HG02870 (cell line): ENCODE measurements around the gene RBPMS2.

Experiments
- ATAC-seq: cut with Tn5 transposase; IDR thresholded peaks from one replicate; pipeline ENCODE4 v1.9.1; 2021; ENCODE audit warnings: mild to moderate bottlenecking, moderate library complexity; ENCODE audit not compliant: unreplicated experiment

RBPMS2 gene

DNA sequence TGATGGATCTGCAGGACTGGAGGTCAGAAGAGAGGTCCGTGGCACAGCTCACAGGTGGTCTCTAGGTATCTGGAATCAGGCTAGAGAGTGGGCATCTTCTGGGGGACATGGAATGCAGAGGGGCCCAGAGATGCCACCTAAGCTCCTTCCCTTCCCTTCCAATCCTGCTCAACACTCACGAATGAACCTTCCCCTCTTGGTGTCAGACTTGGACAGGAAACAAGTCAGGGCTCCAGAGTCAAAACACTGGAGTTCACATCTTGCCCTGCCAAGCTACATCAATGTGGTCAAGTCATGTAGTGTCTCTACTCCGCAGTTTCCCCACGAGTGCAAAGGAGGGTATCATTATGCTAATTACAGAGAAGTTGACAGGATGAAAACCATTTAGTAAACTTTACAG is 16.0 kb upstream of the RBPMS2 start:
- no peak for ATAC-seq

GRCh38 chr15:64783796-64784195 is 8.4 kb upstream of the RBPMS2 start:
- no peak for ATAC-seq

- no peak for ATAC-seq
Observed at GRCh38 chr15:64782751-64783150, 7.4 kb upstream of the RBPMS2 start.

DNA sequence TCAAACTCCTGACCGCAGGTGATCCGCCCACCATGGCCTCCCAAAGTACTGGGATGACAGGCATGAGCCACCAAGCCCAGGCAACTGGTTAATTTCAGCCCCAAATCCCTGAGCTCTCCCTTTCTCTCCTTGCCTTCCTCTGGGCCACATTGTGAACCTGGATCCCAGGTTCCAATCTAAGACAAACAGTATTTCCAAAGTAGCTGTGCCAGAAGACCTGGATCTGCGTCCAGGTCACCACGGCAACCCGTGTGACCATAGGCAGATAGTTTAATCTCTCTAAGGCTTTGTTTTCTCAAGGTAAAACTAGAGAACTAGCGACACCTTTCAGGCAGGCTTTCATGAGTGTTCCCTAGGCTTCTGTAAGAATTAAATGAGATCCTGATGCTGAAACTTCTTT is 5.9 kb upstream of the RBPMS2 start:
- ATAC-seq = no peak

DNA sequence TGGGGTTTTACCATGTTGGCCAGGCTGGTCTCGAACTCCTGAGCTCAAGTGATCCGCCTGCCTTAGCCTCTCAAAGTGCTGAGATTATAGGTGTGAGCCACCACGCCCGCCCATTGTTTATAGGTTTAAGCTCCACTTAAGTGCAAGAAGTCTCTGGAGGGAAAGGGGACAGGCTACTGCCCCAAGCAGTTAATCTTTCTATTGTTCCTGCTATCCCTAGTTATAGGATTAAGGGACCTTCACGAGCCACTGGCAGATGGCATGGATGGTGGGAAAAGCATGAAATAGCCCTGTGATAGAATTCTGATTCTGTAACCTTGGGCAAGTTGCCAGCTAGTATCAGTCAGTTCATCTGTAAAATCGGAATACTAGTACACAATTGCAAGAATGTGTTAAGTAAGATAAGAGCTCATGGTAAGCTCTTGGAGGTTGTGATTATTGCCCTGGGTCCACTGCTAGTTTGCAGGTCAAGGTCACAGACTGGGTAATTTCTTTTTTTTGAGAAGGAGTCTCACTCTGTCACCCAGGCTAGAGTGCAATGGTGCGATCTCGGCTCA is 5.3 kb upstream of the RBPMS2 start:
- no peak for ATAC-seq

DNA sequence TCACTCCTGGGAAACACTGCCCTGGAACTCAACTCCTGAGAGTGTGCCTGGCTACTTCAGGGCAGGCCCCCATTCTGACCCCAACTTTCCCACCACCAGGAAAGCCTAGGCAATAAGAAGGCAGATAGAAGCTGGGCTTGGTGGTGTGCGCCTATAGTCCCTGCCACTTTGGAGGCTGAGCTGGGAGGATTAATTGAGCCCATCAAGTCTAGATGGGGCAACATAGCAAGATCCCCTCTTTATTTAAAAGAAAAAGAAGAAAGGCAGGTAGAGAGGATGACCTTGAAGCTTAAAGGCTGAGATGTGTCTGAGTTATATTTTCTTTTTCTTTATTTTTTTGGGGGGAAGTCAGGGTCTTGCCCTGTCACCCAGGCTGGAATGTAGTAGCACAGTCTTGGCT is 4.2 kb upstream of the RBPMS2 start:
- ATAC-seq = no peak

GRCh38 chr15:64779024-64779423 is 3.6 kb upstream of the RBPMS2 start:
- no peak for ATAC-seq

- ATAC-seq = no peak
Observed at GRCh38 chr15:64776402-64776786, 1.0 kb upstream of the RBPMS2 start.

GRCh38 chr15:64774629-64775493 is 528 bp downstream of the RBPMS2 start:
- ATAC-seq = no peak

DNA sequence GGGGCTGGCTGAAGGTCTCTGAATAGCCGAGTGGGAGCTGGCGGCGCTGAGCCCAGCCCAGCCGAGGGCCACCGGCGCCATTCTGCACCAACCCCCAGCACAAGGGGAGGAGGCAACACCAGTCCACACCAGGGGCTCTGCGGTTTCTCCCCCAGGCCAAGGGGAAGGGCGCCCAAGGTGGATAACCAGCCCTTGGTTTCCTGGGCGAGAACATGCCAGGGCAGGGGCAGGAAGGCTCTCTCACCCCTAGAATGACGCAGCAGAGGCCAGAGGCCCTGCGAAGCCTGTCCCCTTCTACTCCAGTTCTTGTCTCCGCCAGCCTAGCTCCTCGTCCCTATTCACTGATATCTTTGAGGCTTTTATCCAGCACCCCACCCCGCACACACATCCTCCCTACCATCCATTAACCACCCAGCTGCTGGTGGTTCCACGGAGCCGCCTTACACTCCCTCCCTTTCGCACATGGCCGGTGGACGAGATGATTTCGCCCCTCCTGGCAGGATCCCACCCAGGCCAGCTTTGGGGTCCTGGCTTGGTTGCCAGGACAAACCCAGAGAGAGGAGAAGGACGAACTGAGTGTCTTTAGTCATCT is 1.3 kb downstream of the RBPMS2 start:
- no peak for ATAC-seq

- ATAC-seq = no peak
Observed at GRCh38 chr15:64773606-64774005, 1.8 kb downstream of the RBPMS2 start.

GRCh38 chr15:64772964-64773363 is 2.4 kb downstream of the RBPMS2 start:
- ATAC-seq = no peak

DNA sequence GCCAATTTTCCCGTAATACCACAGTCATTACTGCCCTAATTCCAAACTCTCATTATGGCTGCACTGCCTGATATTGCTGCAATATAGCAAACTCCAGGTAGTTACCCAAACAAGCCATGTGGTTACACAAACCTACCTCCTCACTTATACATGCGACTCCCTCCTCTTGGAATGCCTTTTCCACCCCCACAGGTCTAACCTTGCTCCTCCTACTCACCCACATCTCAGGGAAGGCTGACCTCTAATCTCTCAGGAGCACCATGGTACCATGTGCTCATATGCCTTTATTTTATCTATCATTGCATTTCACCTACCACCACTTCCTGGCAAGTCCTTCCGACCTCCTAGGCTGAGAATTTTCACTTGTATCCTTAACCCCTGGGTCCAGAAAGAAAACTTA is 2.9 kb downstream of the RBPMS2 start:
- no peak for ATAC-seq

GRCh38 chr15:64770626-64771025 is 4.8 kb downstream of the RBPMS2 start:
- ATAC-seq = no peak

DNA sequence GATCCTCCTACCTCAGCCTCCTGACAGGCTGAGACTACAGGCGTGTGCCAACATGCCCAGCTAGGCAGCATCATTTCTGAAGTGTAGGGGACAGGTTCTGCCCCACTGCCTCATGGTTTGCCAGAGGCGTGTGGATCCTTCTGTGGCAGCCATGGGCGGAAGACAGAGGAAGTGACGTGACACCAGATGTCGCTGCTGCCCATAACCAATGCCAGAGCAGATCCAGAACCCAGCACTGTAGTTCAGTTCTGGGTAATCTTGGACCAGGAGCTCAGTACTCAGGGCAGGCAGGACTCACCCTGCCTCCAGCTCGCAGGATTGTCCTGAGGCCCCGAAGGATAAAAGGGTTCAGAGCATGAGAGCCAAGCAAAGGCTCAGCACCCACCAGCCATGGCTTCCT is 8.2 kb downstream of the RBPMS2 start:
- ATAC-seq = no peak

DNA sequence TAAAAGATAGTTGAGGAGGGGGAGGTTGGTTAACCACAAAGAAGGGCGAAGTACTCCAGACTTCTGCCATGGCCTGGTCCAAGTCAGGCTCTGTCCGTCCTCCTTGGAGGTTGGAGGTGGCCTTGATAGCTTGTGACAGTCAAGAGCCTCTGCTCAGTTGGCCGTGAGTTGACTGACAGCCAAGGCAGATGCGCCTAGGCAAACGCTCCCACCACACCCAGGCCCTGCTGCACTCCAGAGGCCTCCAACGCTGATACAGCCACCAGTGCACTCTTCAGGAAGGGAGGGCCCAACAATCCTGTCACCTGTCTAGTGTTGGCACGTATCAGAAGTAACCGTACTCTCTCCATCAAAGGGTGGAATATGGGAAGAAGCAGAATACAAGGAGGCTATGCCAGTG is 9.3 kb downstream of the RBPMS2 start:
- ATAC-seq = no peak

- no peak for ATAC-seq
Observed at GRCh38 chr15:64763874-64764273, 11.5 kb downstream of the RBPMS2 start.

- ATAC-seq = no peak
Observed at GRCh38 chr15:64763462-64763861, 11.9 kb downstream of the RBPMS2 start.

DNA sequence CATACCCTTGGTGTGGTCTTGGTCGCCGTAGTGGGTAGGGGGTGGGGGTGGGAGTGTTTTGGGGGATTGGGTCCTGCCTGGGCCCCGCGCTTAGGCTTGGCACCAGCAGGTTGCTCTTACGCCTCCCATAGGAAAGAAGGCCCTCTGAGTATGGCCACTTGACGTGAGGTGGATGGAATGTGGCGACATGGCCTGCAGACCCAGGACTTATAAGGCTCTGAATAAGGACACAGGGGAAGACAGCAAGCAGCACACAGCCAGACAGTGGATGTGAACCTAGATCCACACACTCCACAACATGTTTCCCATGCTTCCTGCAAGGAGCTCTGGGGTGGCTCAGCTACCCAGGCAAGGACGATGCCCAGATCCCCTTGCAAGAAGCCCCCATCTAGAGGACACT is 12.4 kb downstream of the RBPMS2 start:
- no peak for ATAC-seq

- no peak for ATAC-seq
Observed at GRCh38 chr15:64762546-64762945, 12.8 kb downstream of the RBPMS2 start.

DNA sequence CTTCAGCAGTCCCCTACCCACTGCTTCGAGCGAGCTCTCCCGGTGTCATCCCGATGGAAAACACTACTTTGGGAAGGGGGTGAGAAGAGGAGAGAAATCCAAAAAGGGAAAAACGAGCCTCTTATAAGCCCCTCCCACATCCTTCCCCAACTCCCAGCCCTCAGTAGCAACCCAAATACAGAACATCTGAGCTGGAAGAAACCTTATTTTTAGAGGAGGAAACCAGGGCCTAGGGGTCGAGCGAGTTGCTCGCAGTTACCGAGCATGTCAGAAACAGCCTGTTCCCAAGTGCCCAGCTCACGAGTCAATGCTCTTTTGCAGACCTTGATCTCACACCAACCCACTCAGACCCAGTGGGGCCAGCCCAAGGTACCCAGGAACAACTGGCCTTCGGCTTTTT is 14.2 kb downstream of the RBPMS2 start:
- ATAC-seq = no peak

GRCh38 chr15:64760056-64760455 is 15.3 kb downstream of the RBPMS2 start:
- ATAC-seq = no peak
